Effector memory CD4-positive, alpha-beta T cell (primary cell): Measurements from ENCODE around the gene PADI1.

Experiments used
- DNase-seq, 3 donors: peaks; one replicate each; pipeline ENCODE4 v3.0.0-alpha.2; 2020
- H3K27ac ChIP-seq: 2 replicates; pipeline ENCODE4 v1.7.0; 2013; ENCODE audit warnings: mild to moderate bottlenecking, low read length, moderate library complexity; ENCODE audit not compliant: insufficient read depth, poor library complexity, severe bottlenecking
- H3K27me3 ChIP-seq: replicated peaks from 2 replicates; pipeline ENCODE4 v1.7.0; 2013; ENCODE audit warnings: mild to moderate bottlenecking, low read length; ENCODE audit not compliant: insufficient read depth, control insufficient read depth, poor library complexity, severe bottlenecking
- H3K36me3 ChIP-seq: 2 replicates; pipeline ENCODE4 v1.7.0; 2013; ENCODE audit warnings: mild to moderate bottlenecking, low read length, moderate library complexity; ENCODE audit not compliant: control insufficient read depth, insufficient read depth
- H3K4me1 ChIP-seq: 2 replicates; pipeline ENCODE4 v1.7.0; 2013; ENCODE audit warnings: low read length, mild to moderate bottlenecking; ENCODE audit not compliant: control insufficient read depth, insufficient read depth, poor library complexity, severe bottlenecking
- H3K4me3 ChIP-seq: 2 replicates; pipeline ENCODE4 v1.7.0; 2013; ENCODE audit warnings: low read length, low read depth, mild to moderate bottlenecking; ENCODE audit not compliant: insufficient read depth, poor library complexity, severe bottlenecking
- H3K9me3 ChIP-seq: 2 replicates; pipeline ENCODE4 v1.7.0; 2013; ENCODE audit warnings: mild to moderate bottlenecking, low read length, moderate library complexity; ENCODE audit not compliant: control insufficient read depth

PADI1 gene

GRCh38 chr1:17214876-17215544 lies 10.1 kb downstream of the PADI1 start:
- no peaks in the 10 kb centered on the region for H3K27me3 ChIP-seq
- no peak for DNase-seq
- no peaks in the 10 kb centered on the region for H3K36me3 ChIP-seq
- H3K9me3 ChIP-seq: no peaks in the 10 kb centered on the region
- H3K27ac ChIP-seq: no peak overlapping the region
- no peak overlapping the region for H3K4me3 ChIP-seq
- H3K4me1 ChIP-seq: peaks cover 21% of the 10 kb centered on the region

GRCh38 chr1:17215545-17215890 lies 10.6 kb downstream of the PADI1 start:
- no peak for DNase-seq
- no peak overlapping the region for H3K27ac ChIP-seq
- H3K9me3 ChIP-seq: no peaks in the 10 kb centered on the region
- no peaks in the 10 kb centered on the region for H3K27me3 ChIP-seq
- H3K4me3 ChIP-seq: no peak overlapping the region
- peaks cover 21% of the 10 kb centered on the region for H3K4me1 ChIP-seq
- H3K36me3 ChIP-seq: no peaks in the 10 kb centered on the region

DNA sequence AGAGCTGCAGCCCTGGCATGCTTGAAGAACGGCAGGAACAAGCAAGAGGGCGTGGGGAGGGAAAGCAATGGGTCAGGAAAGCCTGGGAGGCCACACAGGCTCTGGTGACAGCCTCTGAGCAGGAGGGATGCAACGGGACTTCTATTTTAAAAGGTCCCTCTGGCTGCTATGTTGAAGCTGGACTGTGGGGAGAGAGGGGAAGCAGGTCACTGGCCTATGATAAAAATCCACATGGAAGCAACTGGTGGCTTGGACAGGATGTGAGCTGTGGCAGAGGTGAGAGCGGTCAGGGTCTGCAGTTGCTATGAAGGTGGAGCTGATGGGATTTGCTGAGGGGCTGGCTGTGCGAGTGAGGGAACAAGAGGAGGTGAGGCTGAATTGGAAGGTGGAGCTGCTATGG lies 11.2 kb downstream of the PADI1 start:
- Histone ChIP-seq H3K4me1 (peaks cover 21% of the 10 kb centered on the region), H3K27me3 (no peaks in the 10 kb centered on the region), H3K27ac (no peak overlapping the region), H3K9me3 (no peaks in the 10 kb centered on the region), H3K4me3 (no peak overlapping the region), H3K36me3 (no peaks in the 10 kb centered on the region)
- no peak for DNase-seq

DNA sequence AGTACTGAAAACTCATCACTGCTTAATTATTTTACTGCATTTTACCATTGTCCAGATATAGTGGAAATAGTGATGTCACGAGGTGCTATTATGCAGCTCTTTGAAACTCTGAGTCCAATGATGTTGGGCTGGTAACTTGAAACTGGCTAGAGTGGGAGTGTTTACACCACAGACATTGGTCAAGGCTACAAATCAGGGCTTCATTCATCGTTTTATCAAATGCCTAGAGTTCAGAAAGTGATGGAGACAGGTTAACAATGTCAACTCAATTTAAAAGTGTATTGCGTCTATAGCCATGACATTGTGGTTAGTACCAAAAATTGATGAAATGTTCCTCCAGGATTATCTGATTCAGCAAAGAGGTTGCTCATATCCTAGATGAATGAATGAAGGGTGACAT lies 12.7 kb downstream of the PADI1 start:
- no peaks in the 10 kb centered on the region for H3K27me3 ChIP-seq
- H3K4me1 ChIP-seq: peaks cover 7% of the 10 kb centered on the region
- no peaks in the 10 kb centered on the region for H3K9me3 ChIP-seq
- H3K36me3 ChIP-seq: no peaks in the 10 kb centered on the region
- H3K4me3 ChIP-seq: no peak overlapping the region
- no peak for DNase-seq
- H3K27ac ChIP-seq: no peak overlapping the region

- no peaks in the 10 kb centered on the region for H3K27me3 ChIP-seq
- DNase-seq: no peak
- H3K4me3 ChIP-seq: no peak overlapping the region
- no peaks in the 10 kb centered on the region for H3K4me1 ChIP-seq
- H3K9me3 ChIP-seq: no peaks in the 10 kb centered on the region
- no peak overlapping the region for H3K27ac ChIP-seq
- H3K36me3 ChIP-seq: no peaks in the 10 kb centered on the region
Measured at GRCh38 chr1:17218939-17219338, 14.0 kb downstream of the PADI1 start.

DNA sequence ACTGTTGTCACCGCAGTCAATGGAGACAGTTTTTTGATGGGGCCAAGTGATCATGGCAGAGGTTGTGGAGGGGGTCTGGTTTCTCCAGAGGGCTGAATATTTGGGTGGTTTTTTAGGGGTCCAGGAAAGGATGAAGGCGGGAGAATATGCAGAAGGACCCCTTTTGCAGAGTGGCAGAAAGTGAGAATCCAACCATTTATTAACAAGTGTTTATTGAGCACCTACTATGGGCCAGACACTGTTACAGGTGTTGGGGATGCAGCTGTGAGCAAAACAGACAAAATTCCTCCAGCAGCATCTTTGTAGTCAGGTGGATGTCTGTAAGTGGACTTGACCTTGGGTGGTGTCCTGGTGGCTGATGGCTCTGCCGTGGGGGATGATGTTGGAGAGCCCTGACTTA lies 15.4 kb downstream of the PADI1 start:
- no peaks in the 10 kb centered on the region for H3K4me1 ChIP-seq
- H3K4me3 ChIP-seq: no peak overlapping the region
- H3K27me3 ChIP-seq: no peaks in the 10 kb centered on the region
- H3K27ac ChIP-seq: no peak overlapping the region
- no peaks in the 10 kb centered on the region for H3K36me3 ChIP-seq
- no peak for DNase-seq
- H3K9me3 ChIP-seq: no peaks in the 10 kb centered on the region

- DNase-seq: no peak
Measured at GRCh38 chr1:17222557-17222956, 17.6 kb downstream of the PADI1 start.

GRCh38 chr1:17224434-17224833 lies 19.5 kb downstream of the PADI1 start:
- Histone ChIP-seq H3K9me3 (no peaks in the 10 kb centered on the region), H3K36me3 (no peaks in the 10 kb centered on the region), H3K4me1 (no peaks in the 10 kb centered on the region), H3K27ac (no peak overlapping the region), H3K4me3 (no peak overlapping the region), H3K27me3 (no peaks in the 10 kb centered on the region)
- DNase-seq: no peak

More at GRCh38 chr1:17222557-17222956, 17.6 kb downstream of the PADI1 start:
- H3K4me3 ChIP-seq: no peak overlapping the region
- H3K9me3 ChIP-seq: no peaks in the 10 kb centered on the region
- H3K4me1 ChIP-seq: no peaks in the 10 kb centered on the region
- no peaks in the 10 kb centered on the region for H3K27me3 ChIP-seq
- H3K27ac ChIP-seq: no peak overlapping the region
- H3K36me3 ChIP-seq: no peaks in the 10 kb centered on the region

GRCh38 chr1:17225140-17225539 lies 20.2 kb downstream of the PADI1 start:
- no peak overlapping the region for H3K27ac ChIP-seq
- H3K9me3 ChIP-seq: no peaks in the 10 kb centered on the region
- no peaks in the 10 kb centered on the region for H3K4me1 ChIP-seq
- no peak overlapping the region for H3K4me3 ChIP-seq
- no peaks in the 10 kb centered on the region for H3K36me3 ChIP-seq
- no peaks in the 10 kb centered on the region for H3K27me3 ChIP-seq
- DNase-seq: no peak

GRCh38 chr1:17227358-17227915 lies 22.5 kb downstream of the PADI1 start:
- H3K27me3 ChIP-seq: no peaks in the 10 kb centered on the region
- H3K4me3 ChIP-seq: no peak overlapping the region
- H3K27ac ChIP-seq: no peak overlapping the region
- H3K9me3 ChIP-seq: no peaks in the 10 kb centered on the region
- no peak for DNase-seq
- H3K4me1 ChIP-seq: no peaks in the 10 kb centered on the region
- H3K36me3 ChIP-seq: no peaks in the 10 kb centered on the region
